HL-60 (cell line): ENCODE data around the gene TFF3.

ENCODE experiments used
- CTCF ChIP-seq: IDR thresholded peaks from one replicate; pipeline ENCODE4 v1.5.1; 2011; ENCODE audit warnings: low read length, control low read depth, inconsistent platforms; ENCODE audit not compliant: insufficient read depth
- GABPA ChIP-seq: IDR thresholded peaks from 2 replicates; pipeline ENCODE4 v1.6.1; 2012; ENCODE audit warnings: low read depth
- POLR2AphosphoS5 ChIP-seq: IDR thresholded peaks from 2 replicates; pipeline ENCODE4 v1.6.1; 2012; ENCODE audit warnings: low read depth
- REST ChIP-seq: IDR thresholded peaks from 2 replicates; pipeline ENCODE4 v1.6.1; 2012; ENCODE audit warnings: low read depth; ENCODE audit not compliant: insufficient replicate concordance
- SPI1 ChIP-seq: IDR thresholded peaks from 2 replicates; pipeline ENCODE4 v1.6.1; 2012; ENCODE audit warnings: low read depth, mild to moderate bottlenecking, borderline replicate concordance

GRCh38 chr21:42357307-42357706 is 42.1 kb upstream of the TFF3 start:
- TF ChIP-seq CTCF (no peak), SPI1 (no peak), GABPA (no peak), POLR2AphosphoS5 (no peak), REST (no peak)
